Panc1 (cell line): ENCODE results near the gene PRPF4.

Experiments used
- CTCF ChIP-seq: fragments of 450-650 bp; IDR thresholded peaks from 2 replicates; pipeline ENCODE4 v1.5.1; 2017; ENCODE audit warnings: mild to moderate bottlenecking
- POLR2AphosphoS5 ChIP-seq: IDR thresholded peaks from 2 replicates; pipeline ENCODE4 v1.6.1; 2012; ENCODE audit warnings: mild to moderate bottlenecking, low read depth, low read length, moderate library complexity

GRCh38 chr9:113281356-113281755 lies 5.9 kb downstream of the PRPF4 start:
- TF ChIP-seq CTCF, result no peak
- TF ChIP-seq POLR2AphosphoS5, result no peak
